Tibial nerve (tissue), 4 donors: ENCODE measurements around the gene FOXL2. TPM values are rescaled to one million over a fixed set of nuclear protein-coding genes. Genes with fewer than 3 reads are reported as not detected.

Experiments
- DNase-seq, 2 donors: peaks; one replicate each; pipeline ENCODE4 v3.0.0-alpha.2; 2019; ENCODE audit warnings: low spot score in 2 of 2
- H3K27ac ChIP-seq, 4 donors: fragments of 200-600 bp; sonication (generic) in 3 of 4; one replicate each; pipeline ENCODE4 v1.5.1; 2017 to 2019; ENCODE audit warnings: mild to moderate bottlenecking in 1 of 4
- H3K27me3 ChIP-seq, 2 donors: fragments of 200-600 bp; sonication (generic) in 1 of 2; one replicate each; pipeline versions ENCODE4 v1.5.1 to v1.6.0; 2017 to 2019
- H3K36me3 ChIP-seq, 3 donors: fragments of 200-600 bp; sonication (generic); one replicate each; pipeline ENCODE4 v1.5.1; 2018 to 2019
- H3K4me1 ChIP-seq, 4 donors: fragments of 200-600 bp; sonication (generic) in 3 of 4; one replicate each; pipeline ENCODE4 v1.5.1; 2017 to 2019
- H3K4me3 ChIP-seq, 4 donors: fragments of 200-600 bp; sonication (generic) in 3 of 4; one replicate each; pipeline ENCODE4 v1.5.1; 2017 to 2019; ENCODE audit warnings: mild to moderate bottlenecking in 1 of 4, moderate library complexity in 1 of 4
- H3K9me3 ChIP-seq, 4 donors: fragments of 200-600 bp; sonication (generic) in 3 of 4; one replicate each; pipeline ENCODE4 v1.5.1; 2017 to 2019
- CTCF ChIP-seq, 5 experiments: fragments of 200-600 bp in 3 of 5; fragments of 450-650 bp in 2 of 5; sonication (generic) in 3 of 5; IDR thresholded peaks; one replicate each; pipeline ENCODE4 v1.5.1; 2016 to 2019; ENCODE audit warnings: antibody characterized with exemption in 5 of 5, mild to moderate bottlenecking in 3 of 5, moderate library complexity in 2 of 5
- EP300 ChIP-seq, 2 donors: sonication (generic); formaldehyde crosslinking; IDR thresholded peaks; one replicate each; pipeline ENCODE4 v1.6.1; 2017; ENCODE audit warnings: antibody characterized with exemption in 2 of 2, mild to moderate bottlenecking in 1 of 2
- POLR2A ChIP-seq, 2 donors: fragments of 450-650 bp; IDR thresholded peaks; one replicate each; pipeline ENCODE4 v1.6.1; 2017; ENCODE audit warnings: antibody characterized with exemption in 2 of 2, mild to moderate bottlenecking in 2 of 2, moderate library complexity in 2 of 2
- WGBS, 2 donors: methylation state at CpG; one replicate each; pipeline ENCODE4 v1.1.5; 2018; 5-methylcytosine and 5-hydroxymethylcytosine counted together
- total RNA-seq, 4 donors: library from RNA; depleted of rRNA; stranded (reverse); fragments of >200 nt; gene quantifications; one replicate each; pipeline ENCODE4 v1.1.0, GENCODE V29; 2016

FOXL2 gene
- total RNA-seq, 4 donors from 2014 or later: not detected

DNA sequence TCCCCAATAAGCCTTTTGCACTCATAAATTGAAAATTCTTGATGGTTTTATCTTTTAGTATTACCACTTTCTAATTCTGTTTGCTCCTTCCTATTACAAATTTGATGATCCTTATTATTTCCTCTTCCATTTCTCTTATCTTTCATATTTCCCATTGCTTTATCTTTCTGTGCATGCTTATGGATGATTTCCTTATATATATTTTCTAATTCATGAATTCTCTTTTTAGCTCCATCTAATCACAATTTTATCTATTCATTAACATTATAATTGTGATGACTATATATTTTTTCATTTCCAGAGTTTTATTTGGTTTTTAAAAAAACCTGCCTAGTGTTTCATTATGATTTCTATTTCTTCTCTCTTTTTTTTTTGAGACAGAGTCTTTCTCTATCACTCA is 18.0 kb upstream of the FOXL2 start:
- peaks cover 0 to 38% (median 3%) of the 10 kb centered on the region in 4 donors for H3K9me3 ChIP-seq
- H3K36me3 ChIP-seq: no peaks in the 10 kb centered on the region
- peaks cover 0 to 6% (median 2%) of the 10 kb centered on the region in 4 donors for H3K4me1 ChIP-seq
- no peak overlapping the region for H3K4me3 ChIP-seq
- TF ChIP-seq EP300 (IDR thresholded peaks at IDR 0.05): no peak
- TF ChIP-seq POLR2A (IDR thresholded peaks at IDR 0.05): no peak
- TF ChIP-seq CTCF (IDR thresholded peaks at IDR 0.05): no peak
- no peak for DNase-seq
- H3K27ac ChIP-seq: no peak overlapping the region
- peaks cover 0 to 27% of the 10 kb centered on the region in 2 donors for H3K27me3 ChIP-seq

- Histone ChIP-seq H3K36me3 (no peaks in the 10 kb centered on the region), H3K4me1 (peaks cover 0 to 6% (median 2%) of the 10 kb centered on the region in 4 donors), H3K27me3 (peaks cover 0 to 32% of the 10 kb centered on the region in 2 donors), H3K9me3 (peaks cover 0 to 38% (median 3%) of the 10 kb centered on the region in 4 donors), H3K4me3 (no peak overlapping the region), H3K27ac (no peak overlapping the region)
- TF ChIP-seq EP300 (IDR thresholded peaks at IDR 0.05) (no peak), POLR2A (IDR thresholded peaks at IDR 0.05) (no peak), CTCF (IDR thresholded peaks at IDR 0.05) (no peak)
- whole genome bisulfite sequencing, 2 donors: 92 to 93% methylated on average over 2 of the region's 2 CpGs
- no peak for DNase-seq
These were observed 17.3 kb upstream of the FOXL2 start for GRCh38 chr3:138964264-138964663.

GRCh38 chr3:138962854-138963560 is 16.1 kb upstream of the FOXL2 start:
- Histone ChIP-seq H3K4me3 (no peak overlapping the region), H3K9me3 (peaks cover 0 to 38% (median 3%) of the 10 kb centered on the region in 4 donors), H3K27ac (no peak overlapping the region), H3K27me3 (peaks cover 0 to 40% of the 10 kb centered on the region in 2 donors), H3K4me1 (peaks cover 0 to 6% (median 2%) of the 10 kb centered on the region in 4 donors), H3K36me3 (no peaks in the 10 kb centered on the region)
- DNase-seq: no peak
- TF ChIP-seq EP300 (IDR thresholded peaks at IDR 0.05) (no peak), CTCF (IDR thresholded peaks at IDR 0.05) (no peak), POLR2A (IDR thresholded peaks at IDR 0.05) (no peak)
- WGBS, 2 donors: 62 to 69% methylated on average over 8 of the region's 8 CpGs

GRCh38 chr3:138960417-138960852 is 13.5 kb upstream of the FOXL2 start:
- H3K4me1 ChIP-seq: peaks cover 0 to 6% (median 2%) of the 10 kb centered on the region in 4 donors
- H3K27me3 ChIP-seq: peaks cover 0 to 61% of the 10 kb centered on the region in 2 donors
- 3 to 4% methylated on average over 36 of the region's 36 CpGs for WGBS, 2 donors
- no peaks in the 10 kb centered on the region for H3K36me3 ChIP-seq
- H3K9me3 ChIP-seq: peaks cover 0 to 28% (median 3%) of the 10 kb centered on the region in 4 donors
- TF ChIP-seq EP300 (IDR thresholded peaks at IDR 0.05) (no peak), POLR2A (IDR thresholded peaks at IDR 0.05) (no peak), CTCF (IDR thresholded peaks at IDR 0.05) (no peak)
- DNase-seq: no peak
- no peak overlapping the region for H3K4me3 ChIP-seq
- H3K27ac ChIP-seq: no peak overlapping the region

- no peak for DNase-seq
- peaks cover 0 to 35% (median 23%) of the 10 kb centered on the region in 4 donors for H3K4me1 ChIP-seq
- no peak overlapping the region for H3K4me3 ChIP-seq
- H3K36me3 ChIP-seq: no peaks in the 10 kb centered on the region
- H3K9me3 ChIP-seq: no peaks in the 10 kb centered on the region
- WGBS, 2 donors: 78 to 84% methylated on average over 7 to 8 of the region's 8 CpGs
- no peak for TF ChIP-seq POLR2A (IDR thresholded peaks at IDR 0.05)
- TF ChIP-seq CTCF (IDR thresholded peaks at IDR 0.05): no peak
- no peak for TF ChIP-seq EP300 (IDR thresholded peaks at IDR 0.05)
- H3K27ac ChIP-seq: no peak overlapping the region
- peaks cover 0 to 96% of the 10 kb centered on the region in 2 donors for H3K27me3 ChIP-seq
These were observed 3.8 kb upstream of the FOXL2 start for GRCh38 chr3:138950701-138951100.
